NOMO-1 treated with DMSO at 0.1 percent for 48 hours (cell line): ENCODE results near the gene MYH13.

Source experiments
- DNase-seq: peaks from one replicate; lab custom pipeline; 2025; ENCODE audit not compliant: unreplicated experiment; lab: John Stamatoyannopoulos, UW

The MYH13 gene

GRCh38 chr17:10349403-10349802, 23.4 kb downstream of the MYH13 start:
- no peak for DNase-seq

GRCh38 chr17:10344816-10345215, 28.0 kb downstream of the MYH13 start:
- no peak for DNase-seq

- no peak for DNase-seq
These were observed 33.8 kb downstream of the MYH13 start for GRCh38 chr17:10339051-10339450.

- DNase-seq: no peak
These were observed 34.8 kb downstream of the MYH13 start for GRCh38 chr17:10337976-10338375.

- DNase-seq: no peak
These were observed 35.7 kb downstream of the MYH13 start for GRCh38 chr17:10337136-10337535.

GRCh38 chr17:10336393-10336792, 36.4 kb downstream of the MYH13 start:
- no peak for DNase-seq

GRCh38 chr17:10332515-10332914, 40.3 kb downstream of the MYH13 start:
- DNase-seq: no peak

- no peak for DNase-seq
These were observed 43.6 kb downstream of the MYH13 start for GRCh38 chr17:10328971-10329923.

GRCh38 chr17:10328206-10328605, 44.6 kb downstream of the MYH13 start:
- DNase-seq: no peak

GRCh38 chr17:10327640-10328039, 45.2 kb downstream of the MYH13 start:
- DNase-seq: peak; percentile 66

- DNase-seq: no peak
These were observed 47.6 kb downstream of the MYH13 start for GRCh38 chr17:10325031-10325695.

- no peak for DNase-seq
These were observed 48.8 kb downstream of the MYH13 start for GRCh38 chr17:10323812-10324610.

- DNase-seq: peak; percentile 65
These were observed 54.3 kb downstream of the MYH13 start for GRCh38 chr17:10318535-10318934.

GRCh38 chr17:10317543-10317834, 55.3 kb downstream of the MYH13 start:
- DNase-seq: no peak

GRCh38 chr17:10316801-10317542, 55.8 kb downstream of the MYH13 start:
- DNase-seq: peak; percentile 24

GRCh38 chr17:10314329-10314728, 58.5 kb downstream of the MYH13 start:
- DNase-seq: peak; percentile 15

GRCh38 chr17:10313037-10313672, 59.7 kb downstream of the MYH13 start:
- DNase-seq: no peak

GRCh38 chr17:10311131-10311530, 61.7 kb downstream of the MYH13 start:
- no peak for DNase-seq

- no peak for DNase-seq
These were observed 63.5 kb downstream of the MYH13 start for GRCh38 chr17:10309003-10309974.
